ENCODE measurements around the gene NTN5. TPM values are rescaled to one million over a fixed set of nuclear protein-coding genes. Genes with fewer than 3 reads are reported as not detected.

The NTN5 gene
- total RNA-seq, 1 donor from 2014 or later: 0.11 TPM

GRCh38 chr19:48705431-48705830 lies 32.6 kb upstream of the NTN5 start:
- Histone ChIP-seq H3K27ac (ENCODE audit: low read depth, low read length) (no peak overlapping the region), H4K20me1 (ENCODE audit: insufficient read depth, low read length) (no peaks in the 10 kb centered on the region), H3K4me2 (ENCODE audit: low read length) (no peak overlapping the region), H3K9ac (ENCODE audit: low read length) (no peak overlapping the region), H3K4me1 (ENCODE audit: insufficient read depth, low read length) (no peaks in the 10 kb centered on the region), H3K36me3 (ENCODE audit: insufficient read depth, low read length) (no peaks in the 10 kb centered on the region), H2AFZ (ENCODE audit: low read depth, low read length) (no peak overlapping the region), H3K9me3 (ENCODE audit: insufficient read depth, low read depth, low read length) (no peaks in the 10 kb centered on the region), H3K27me3 (ENCODE audit: insufficient read depth, low read length) (no peaks in the 10 kb centered on the region), H3K4me3 (ENCODE audit: insufficient read depth, low read depth, low read length) (no peak overlapping the region), H3K79me2 (ENCODE audit: insufficient read depth, low read length) (no peaks in the 10 kb centered on the region)
- no peaks in the 10 kb centered on the region for H3K9me3 Mint-ChIP-seq (ENCODE audit: unreplicated experiment)
- H3K4me1 Mint-ChIP-seq (ENCODE audit: low read depth, unreplicated experiment): no peaks in the 10 kb centered on the region
- no peak for TF ChIP-seq EZH2 (IDR thresholded peaks at IDR 0.05; ENCODE audit: insufficient read depth, low read length)
- TF ChIP-seq CTCF (IDR thresholded peaks at IDR 0.05; ENCODE audit: insufficient read depth, low read depth, low read length): no peak
- no peak overlapping the region for H3K27ac Mint-ChIP-seq (ENCODE audit: unreplicated experiment)
- no peak for DNase-seq (ENCODE audit: low read depth)
- peaks cover 19% of the 10 kb centered on the region for H3K36me3 Mint-ChIP-seq (ENCODE audit: low read depth, unreplicated experiment)
- no peaks in the 10 kb centered on the region for H3K27me3 Mint-ChIP-seq (ENCODE audit: low read depth, unreplicated experiment)
- no peak for FAIRE-seq
- H3K4me3 Mint-ChIP-seq (ENCODE audit: unreplicated experiment): no peak overlapping the region

- Mint-ChIP-seq H3K27me3 (ENCODE audit: low read depth, unreplicated experiment) (no peaks in the 10 kb centered on the region), H3K4me1 (ENCODE audit: low read depth, unreplicated experiment) (peaks cover 1% of the 10 kb centered on the region), H3K27ac (ENCODE audit: unreplicated experiment) (no peak overlapping the region), H3K4me3 (ENCODE audit: unreplicated experiment) (no peak overlapping the region), H3K9me3 (ENCODE audit: unreplicated experiment) (no peaks in the 10 kb centered on the region), H3K36me3 (ENCODE audit: low read depth, unreplicated experiment) (peaks cover 17% of the 10 kb centered on the region)
- H3K9me3 ChIP-seq (ENCODE audit: insufficient read depth, low read depth, low read length): no peaks in the 10 kb centered on the region
- FAIRE-seq (no peak), DNase-seq (ENCODE audit: low read depth) (no peak)
- no peaks in the 10 kb centered on the region for H4K20me1 ChIP-seq (ENCODE audit: insufficient read depth, low read length)
- H2AFZ ChIP-seq (ENCODE audit: low read depth, low read length): no peak overlapping the region
- H3K27me3 ChIP-seq (ENCODE audit: insufficient read depth, low read length): no peaks in the 10 kb centered on the region
- H3K27ac ChIP-seq (ENCODE audit: low read depth, low read length): no peak overlapping the region
- peaks cover 4% of the 10 kb centered on the region for H3K4me1 ChIP-seq (ENCODE audit: insufficient read depth, low read length)
- no peaks in the 10 kb centered on the region for H3K36me3 ChIP-seq (ENCODE audit: insufficient read depth, low read length)
- TF ChIP-seq EZH2 (IDR thresholded peaks at IDR 0.05; ENCODE audit: insufficient read depth, low read length): no peak
- H3K4me2 ChIP-seq (ENCODE audit: low read length): no peak overlapping the region
- H3K4me3 ChIP-seq (ENCODE audit: insufficient read depth, low read depth, low read length): no peak overlapping the region
- H3K9ac ChIP-seq (ENCODE audit: low read length): no peak overlapping the region
- no peaks in the 10 kb centered on the region for H3K79me2 ChIP-seq (ENCODE audit: insufficient read depth, low read length)
These were observed 30.5 kb upstream of the NTN5 start for GRCh38 chr19:48703316-48703715.

- H3K4me1 ChIP-seq (ENCODE audit: insufficient read depth, low read length): peaks cover 9% of the 10 kb centered on the region
- no peak overlapping the region for H2AFZ ChIP-seq (ENCODE audit: low read depth, low read length)
- H3K4me1 Mint-ChIP-seq (ENCODE audit: low read depth, unreplicated experiment): peaks cover 1% of the 10 kb centered on the region
- peaks cover 2% of the 10 kb centered on the region for H3K27me3 Mint-ChIP-seq (ENCODE audit: low read depth, unreplicated experiment)
- no peak for FAIRE-seq
- no peak overlapping the region for H3K27ac Mint-ChIP-seq (ENCODE audit: unreplicated experiment)
- no peak overlapping the region for H3K4me3 Mint-ChIP-seq (ENCODE audit: unreplicated experiment)
- H3K79me2 ChIP-seq (ENCODE audit: insufficient read depth, low read length): no peaks in the 10 kb centered on the region
- H3K4me2 ChIP-seq (ENCODE audit: low read length): no peak overlapping the region
- H3K9me3 ChIP-seq (ENCODE audit: insufficient read depth, low read depth, low read length): no peaks in the 10 kb centered on the region
- no peak overlapping the region for H3K4me3 ChIP-seq (ENCODE audit: insufficient read depth, low read depth, low read length)
- no peaks in the 10 kb centered on the region for H4K20me1 ChIP-seq (ENCODE audit: insufficient read depth, low read length)
- no peaks in the 10 kb centered on the region for H3K36me3 ChIP-seq (ENCODE audit: insufficient read depth, low read length)
- H3K36me3 Mint-ChIP-seq (ENCODE audit: low read depth, unreplicated experiment): peaks cover 17% of the 10 kb centered on the region
- no peak for DNase-seq (ENCODE audit: low read depth)
- no peak overlapping the region for H3K27ac ChIP-seq (ENCODE audit: low read depth, low read length)
- H3K9ac ChIP-seq (ENCODE audit: low read length): no peak overlapping the region
- no peak for TF ChIP-seq CTCF (IDR thresholded peaks at IDR 0.05; ENCODE audit: insufficient read depth, low read depth, low read length)
- TF ChIP-seq EZH2 (IDR thresholded peaks at IDR 0.05; ENCODE audit: insufficient read depth, low read length): no peak
- no peaks in the 10 kb centered on the region for H3K27me3 ChIP-seq (ENCODE audit: insufficient read depth, low read length)
- H3K9me3 Mint-ChIP-seq (ENCODE audit: unreplicated experiment): no peaks in the 10 kb centered on the region
These were observed 29.9 kb upstream of the NTN5 start for GRCh38 chr19:48702701-48703100.
